Small intestine (tissue), 7 donors: ENCODE results near the gene NT5C3B. TPM values are rescaled to one million over a fixed set of nuclear protein-coding genes. Genes with fewer than 3 reads are reported as not detected.

Experiments used
- DNase-seq, 2 donors: peaks; one replicate each; pipeline versions ENCODE4 v3.0.0 to v3.0.0-alpha.2; 2013
- FAIRE-seq: peaks from 2 replicates; lab custom pipeline; 2012; peaks lifted over from hg19 to GRCh38; lab: Jason Lieb, UNC
- H3K27ac ChIP-seq, 3 donors: one replicate each; pipeline ENCODE4 v1.5.1; 2013; ENCODE audit warnings: low read length in 2 of 3, mild to moderate bottlenecking in 2 of 3, control low read depth in 1 of 3, inconsistent platforms in 1 of 3, low read depth in 1 of 3, moderate library complexity in 1 of 3
- H3K27me3 ChIP-seq, 3 donors: one replicate each; pipeline ENCODE4 v1.6.1; 2013; ENCODE audit warnings: low read length in 3 of 3, inconsistent platforms in 1 of 3; ENCODE audit not compliant: control insufficient read depth in 3 of 3, insufficient read depth in 3 of 3
- H3K36me3 ChIP-seq, 3 donors: one replicate each; pipeline ENCODE4 v1.6.1; 2013; ENCODE audit warnings: low read length in 3 of 3, inconsistent platforms in 1 of 3, low read depth in 1 of 3, mild to moderate bottlenecking in 1 of 3, moderate library complexity in 1 of 3; ENCODE audit not compliant: control insufficient read depth in 3 of 3, insufficient read depth in 2 of 3
- H3K4me1 ChIP-seq, 3 donors: one replicate each; pipeline ENCODE4 v1.6.1; 2013; ENCODE audit warnings: low read length in 2 of 3, inconsistent platforms in 1 of 3, low read depth in 1 of 3, mild to moderate bottlenecking in 1 of 3, moderate library complexity in 1 of 3; ENCODE audit not compliant: control insufficient read depth in 3 of 3, insufficient read depth in 2 of 3
- H3K4me3 ChIP-seq, 3 donors: one replicate each; pipeline ENCODE4 v1.5.1; 2013; ENCODE audit warnings: low read length in 3 of 3, control low read depth in 1 of 3, inconsistent platforms in 1 of 3, low read depth in 1 of 3, mild to moderate bottlenecking in 1 of 3, moderate library complexity in 1 of 3
- H3K9me3 ChIP-seq, 2 donors: one replicate each; pipeline ENCODE4 v1.6.1; 2013; ENCODE audit warnings: low read depth in 1 of 2, low read length in 1 of 2; ENCODE audit not compliant: control insufficient read depth in 2 of 2, insufficient read depth in 1 of 2
- WGBS, 3 donors: extraction: QIAGEN DNeasy Blood & Tissue Kit; methylation state at CpG; one replicate each; pipeline ENCODE4 v1.1.7; 2013; 5-methylcytosine and 5-hydroxymethylcytosine counted together
- polyA plus RNA-seq, 4 donors: library from polyadenylated mRNA; stranded (reverse) in 3 of 4; unstranded in 1 of 4; fragments of 200-250 nt in 3 of 4; fragments of 120-200 nt in 1 of 4; gene quantifications; one replicate each; pipeline versions ENCODE4 v1.2.1 to v1.2.3, GENCODE V29; 2013
- donor health status: healthy with polysubstance abuse.
- donor health status: control.
- donor health status: control.
- donor health status: Bipolar disorder and iron deficiency.
- donor health status: healthy.

The NT5C3B gene
- polyA plus RNA-seq, 4 donors: 10.5 to 36.0 (median 27.9) TPM

GRCh38 chr17:41821776-41822175 is 14.3 kb downstream of the NT5C3B start:
- peaks cover 0 to 61% (median 0%) of the 10 kb centered on the region in 3 donors for H3K36me3 ChIP-seq
- no peaks in the 10 kb centered on the region for H3K9me3 ChIP-seq
- H3K27ac ChIP-seq: no peak overlapping the region
- H3K4me3 ChIP-seq: no peak overlapping the region
- 75 to 88% (median 81%) methylated on average over 14 of the region's 14 CpGs for WGBS, 3 donors
- H3K4me1 ChIP-seq: no peaks in the 10 kb centered on the region
- DNase-seq (no peak), FAIRE-seq (no peak)
- no peaks in the 10 kb centered on the region for H3K27me3 ChIP-seq

- FAIRE-seq (no peak), DNase-seq (no peak)
- Histone ChIP-seq H3K27ac (no peak overlapping the region), H3K4me1 (peaks cover 0 to 2% (median 0%) of the 10 kb centered on the region in 3 donors), H3K9me3 (no peaks in the 10 kb centered on the region), H3K27me3 (no peaks in the 10 kb centered on the region), H3K4me3 (no peak overlapping the region), H3K36me3 (peaks cover 0 to 36% (median 0%) of the 10 kb centered on the region in 3 donors)
- 90 to 97% (median 95%) methylated on average over 18 to 20 of the region's 20 CpGs for WGBS, 3 donors
Observed at GRCh38 chr17:41818024-41818423, 18.0 kb downstream of the NT5C3B start.

GRCh38 chr17:41816637-41817320 is 19.3 kb downstream of the NT5C3B start:
- Histone ChIP-seq H3K27ac (no peak overlapping the region), H3K9me3 (no peaks in the 10 kb centered on the region), H3K4me1 (peaks cover 0 to 13% (median 0%) of the 10 kb centered on the region in 3 donors), H3K36me3 (peaks cover 0 to 32% (median 0%) of the 10 kb centered on the region in 3 donors), H3K27me3 (peaks cover 0 to 6% (median 0%) of the 10 kb centered on the region in 3 donors), H3K4me3 (no peak overlapping the region)
- DNase-seq: no peak
- no peak for FAIRE-seq
- 91 to 93% (median 93%) methylated on average over 23 of the region's 23 CpGs for WGBS, 3 donors

- peaks cover 0 to 5% of the 10 kb centered on the region in 2 donors for H3K9me3 ChIP-seq
- DNase-seq (no peak), FAIRE-seq (no peak)
- peaks cover 0 to 27% (median 0%) of the 10 kb centered on the region in 3 donors for H3K4me1 ChIP-seq
- WGBS, 3 donors: 52 to 60% (median 55%) methylated on average over 1 of the region's 1 CpG
- peaks cover 0 to 27% (median 0%) of the 10 kb centered on the region in 3 donors for H3K36me3 ChIP-seq
- peaks cover 0 to 6% (median 0%) of the 10 kb centered on the region in 3 donors for H3K27me3 ChIP-seq
- no peak overlapping the region for H3K27ac ChIP-seq
- H3K4me3 ChIP-seq: no peak overlapping the region
Observed at GRCh38 chr17:41814195-41814594, 21.8 kb downstream of the NT5C3B start.

GRCh38 chr17:41813699-41814124 is 22.3 kb downstream of the NT5C3B start:
- Histone ChIP-seq H3K36me3 (peaks cover 0 to 26% (median 0%) of the 10 kb centered on the region in 3 donors), H3K27ac (peak overlapping the region in 1 of 3 donors; percentile 43), H3K9me3 (peaks cover 0 to 5% of the 10 kb centered on the region in 2 donors), H3K4me1 (peaks cover 0 to 27% (median 0%) of the 10 kb centered on the region in 3 donors), H3K4me3 (peak overlapping the region in 1 of 3 donors; percentile 58), H3K27me3 (peaks cover 0 to 6% (median 0%) of the 10 kb centered on the region in 3 donors)
- DNase-seq: no peak
- WGBS, 3 donors: 68 to 92% (median 87%) methylated on average over 9 of the region's 9 CpGs
- FAIRE-seq: no peak

GRCh38 chr17:41813152-41813680 is 22.8 kb downstream of the NT5C3B start:
- Histone ChIP-seq H3K4me1 (peaks cover 0 to 27% (median 0%) of the 10 kb centered on the region in 3 donors), H3K36me3 (peaks cover 0 to 27% (median 0%) of the 10 kb centered on the region in 3 donors), H3K27me3 (peaks cover 0 to 6% (median 0%) of the 10 kb centered on the region in 3 donors), H3K27ac (peak overlapping the region in 2 of 3 donors; percentile 23 to 43), H3K4me3 (peak overlapping the region; percentile 18 to 58 (median 19)), H3K9me3 (peaks cover 0 to 5% of the 10 kb centered on the region in 2 donors)
- FAIRE-seq (no peak), DNase-seq (no peak)
- WGBS, 3 donors: 32 to 57% (median 57%) methylated on average over 12 of the region's 12 CpGs

GRCh38 chr17:41812381-41813151 is 23.5 kb downstream of the NT5C3B start, which contains the start of gene FKBP10:
TSS of gene FKBP10 (plus strand) at chr17:41813004. CDS start at chr17:41813035, 31 bp downstream.
- peaks cover 0 to 27% (median 0%) of the 10 kb centered on the region in 3 donors for H3K36me3 ChIP-seq
- H3K27ac ChIP-seq: peak within 1 kb of the TSS in 2 of 3 donors; percentile 36 to 43
- peaks cover 0 to 5% of the 10 kb centered on the region in 2 donors for H3K9me3 ChIP-seq
- H3K27me3 ChIP-seq: peaks cover 0 to 6% (median 0%) of the 10 kb centered on the region in 3 donors
- DNase-seq: peak; percentile 29 to 87
- no peak for FAIRE-seq
- H3K4me1 ChIP-seq: peaks cover 0 to 30% (median 0%) of the 10 kb centered on the region in 3 donors
- WGBS, 3 donors: 5 to 9% (median 6%) methylated on average over 31 to 35 of the region's 35 CpGs
- peak within 1 kb of the TSS; percentile 45 to 60 (median 58) for H3K4me3 ChIP-seq
